Measurements from ENCODE around the gene NCOA3. TPM values are rescaled to one million over a fixed set of nuclear protein-coding genes. Genes with fewer than 3 reads are reported as not detected.

The NCOA3 gene
- total and polyA plus RNA-seq, 2 experiments from 2014 or later: 6.7 to 25.8 TPM

- H3K4me1 ChIP-seq (ENCODE audit: insufficient read depth): peaks cover 5% of the 10 kb centered on the region; the same call in 1 of the 2 replicates
- no peaks in the 10 kb centered on the region for H3K9me2 ChIP-seq (ENCODE audit: insufficient read depth)
- H4K20me1 ChIP-seq (replicated peaks; ENCODE audit: insufficient read depth): no peaks in the 10 kb centered on the region; the same call in 1 of the 2 replicates
- DNase-seq (ENCODE audit: low spot score): no peak
- no peak for TF ChIP-seq NANOG (IDR thresholded peaks at IDR 0.05; ENCODE audit: borderline replicate concordance)
- TF ChIP-seq ETS1 (IDR thresholded peaks at IDR 0.05): no peak
- TF ChIP-seq CREB1 (CRISPR knock-in tag; IDR thresholded peaks at IDR 0.05; ENCODE audit: low read depth): no peak
- TF ChIP-seq EZH2phosphoT487 (IDR thresholded peaks at IDR 0.05; ENCODE audit: unreplicated experiment): no peak
- no peak for TF ChIP-seq JUNB (IDR thresholded peaks at IDR 0.05; ENCODE audit: unreplicated experiment)
- TF ChIP-seq CTCF (conservative IDR thresholded peaks at IDR 0.05; ENCODE audit: low read depth in 2 of 2): no peak
- TF ChIP-seq EZH2 (IDR thresholded peaks at IDR 0.05; ENCODE audit: low read depth, unreplicated experiment): no peak
- no peak for TF ChIP-seq ZNF114 (CRISPR knock-in tag; IDR thresholded peaks at IDR 0.05)
- TF ChIP-seq REST (IDR thresholded peaks at IDR 0.05; ENCODE audit: unreplicated experiment): no peak
- TF ChIP-seq STAT1 (IDR thresholded peaks at IDR 0.05; ENCODE audit: unreplicated experiment): no peak
- TF ChIP-seq POLR2AphosphoS5 (IDR thresholded peaks at IDR 0.05; ENCODE audit: low read depth): no peak
- no peak for TF ChIP-seq ZNF331 (CRISPR knock-in tag; IDR thresholded peaks at IDR 0.05; ENCODE audit: low read depth)
- no peak for TF ChIP-seq ZNF462 (CRISPR knock-in tag; IDR thresholded peaks at IDR 0.05)
- H2AFZ ChIP-seq: no peak overlapping the region
- peaks cover 20% of the 10 kb centered on the region for H3K4me1 Mint-ChIP-seq
- no peaks in the 10 kb centered on the region for H3F3A ChIP-seq (replicated peaks; ENCODE audit: low read depth)
- peaks cover 3% of the 10 kb centered on the region for H3K27me3 Mint-ChIP-seq (ENCODE audit: insufficient read depth, low read depth, poor library complexity)
- H3K4me2 ChIP-seq: no peak overlapping the region
- no peak overlapping the region for H3K4me3 Mint-ChIP-seq
- ATAC-seq: no peak
- H3K36me3 ChIP-seq (ENCODE audit: insufficient read depth): no peaks in the 10 kb centered on the region
- H3K4me3 ChIP-seq: no peak overlapping the region
- no peaks in the 10 kb centered on the region for H3K27me3 ChIP-seq (ENCODE audit: insufficient read depth)
- H3K9me3 Mint-ChIP-seq: no peaks in the 10 kb centered on the region; the same call in 2 of the 3 replicates
- no peaks in the 10 kb centered on the region; the same call in 2 of the 3 replicates for H3K36me3 Mint-ChIP-seq (ENCODE audit: low read depth)
- H3K79me2 ChIP-seq (replicated peaks; ENCODE audit: insufficient read depth): no peaks in the 10 kb centered on the region
- no peak overlapping the region for H3K27ac Mint-ChIP-seq
- no peak overlapping the region for H3K27ac ChIP-seq (ENCODE audit: low read depth)
Measured at GRCh38 chr20:47674145-47674544, 172.5 kb downstream of the NCOA3 start.

Measured in GM23338 (cell line).